ENCODE results near the gene VSIG4. TPM values are rescaled to one million over a fixed set of nuclear protein-coding genes. Genes with fewer than 3 reads are reported as not detected.
A peak's percentile ranks its signal among the peaks of the same experiment; 100 is the strongest.
"Not testable (repeated sequence)": the region's sequence is repeated elsewhere in the genome, so short reads cannot be mapped to it uniquely, and the experiment has no call there.

VSIG4 gene, protein sequence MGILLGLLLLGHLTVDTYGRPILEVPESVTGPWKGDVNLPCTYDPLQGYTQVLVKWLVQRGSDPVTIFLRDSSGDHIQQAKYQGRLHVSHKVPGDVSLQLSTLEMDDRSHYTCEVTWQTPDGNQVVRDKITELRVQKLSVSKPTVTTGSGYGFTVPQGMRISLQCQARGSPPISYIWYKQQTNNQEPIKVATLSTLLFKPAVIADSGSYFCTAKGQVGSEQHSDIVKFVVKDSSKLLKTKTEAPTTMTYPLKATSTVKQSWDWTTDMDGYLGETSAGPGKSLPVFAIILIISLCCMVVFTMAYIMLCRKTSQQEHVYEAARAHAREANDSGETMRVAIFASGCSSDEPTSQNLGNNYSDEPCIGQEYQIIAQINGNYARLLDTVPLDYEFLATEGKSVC
- total RNA-seq (2.1 TPM), polyA plus RNA-seq (23.3 TPM)
- long read RNA-seq, donor 1 = 0 reads
- long read RNA-seq, donor 2 = 0 reads
- long read RNA-seq, donor 3, partial matches to known transcripts = 0 of 1 reads
- long read RNA-seq, donor 3, other reads (novel, unspliced or antisense) = 0 of 1 reads
- long read RNA-seq, donor 4 = 0 reads
- long read RNA-seq, donor 5, partial matches to known transcripts = 0 of 1 reads
- long read RNA-seq, donor 5, other reads (novel, unspliced or antisense) = 0 of 1 reads
- long read RNA-seq, donor 6 = 0 reads
- long read RNA-seq, donor 7 = 0 reads
- long read RNA-seq, donor 8 = 0 reads
- long read RNA-seq, donor 9 = 0 reads
- long read RNA-seq, donor 10, partial matches to known transcripts = 0 of 1 reads
- long read RNA-seq, donor 10, other reads (novel, unspliced or antisense) = 0 of 1 reads

DNA sequence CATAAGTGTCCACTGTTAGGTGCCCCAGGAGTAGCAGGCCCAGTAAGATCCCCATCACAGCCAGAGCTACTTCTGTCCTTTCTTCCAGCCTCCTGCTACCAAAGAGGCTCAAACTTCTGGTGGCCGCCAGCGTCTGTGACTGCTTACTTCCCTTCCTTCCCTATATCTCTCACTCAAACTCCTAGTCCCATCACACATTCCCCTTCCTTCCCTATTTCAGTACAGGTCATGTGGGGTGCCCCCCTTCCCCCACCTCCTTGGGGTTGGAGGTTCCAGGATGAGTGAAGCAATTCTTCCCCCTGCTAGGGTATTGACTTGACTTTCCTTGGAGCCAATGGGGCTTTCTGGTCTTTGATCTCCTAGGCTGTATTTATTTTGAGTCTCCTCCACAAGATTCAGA lies at the start of gene VSIG4:
VSIG4 (minus strand) TSS at position 137 of the 400 bp plus-strand sequence; CDS start at position 55, 82 bp downstream.
- H3K27ac ChIP-seq (ENCODE audit: low read depth in 1 of 2, low read length in 1 of 2) = no peak within 1 kb of the TSS
- no peaks in the 10 kb centered on the region for H3K9me3 ChIP-seq (ENCODE audit: control insufficient read depth in 2 of 2, insufficient read depth in 1 of 2, low read length in 1 of 2)
- WGBS = 93% methylated on average over 2 of the region's 2 CpGs
- no peaks in the 10 kb centered on the region for H3K36me3 ChIP-seq (ENCODE audit: control insufficient read depth in 2 of 2, insufficient read depth in 2 of 2, low read length in 1 of 2)
- H3K4me3 ChIP-seq (ENCODE audit: low read length in 2 of 2) = no peak within 1 kb of the TSS
- H3K4me1 ChIP-seq (ENCODE audit: control insufficient read depth in 2 of 2, insufficient read depth in 2 of 2, low read length in 2 of 2) = no peaks in the 10 kb centered on the region
- no peak for DNase-seq (ENCODE audit: low read depth in 6 of 9, low spot score in 9 of 9)
- H3K27me3 ChIP-seq (ENCODE audit: control insufficient read depth in 2 of 2, insufficient read depth in 1 of 2, low read length in 1 of 2) = no peaks in the 10 kb centered on the region

DNA sequence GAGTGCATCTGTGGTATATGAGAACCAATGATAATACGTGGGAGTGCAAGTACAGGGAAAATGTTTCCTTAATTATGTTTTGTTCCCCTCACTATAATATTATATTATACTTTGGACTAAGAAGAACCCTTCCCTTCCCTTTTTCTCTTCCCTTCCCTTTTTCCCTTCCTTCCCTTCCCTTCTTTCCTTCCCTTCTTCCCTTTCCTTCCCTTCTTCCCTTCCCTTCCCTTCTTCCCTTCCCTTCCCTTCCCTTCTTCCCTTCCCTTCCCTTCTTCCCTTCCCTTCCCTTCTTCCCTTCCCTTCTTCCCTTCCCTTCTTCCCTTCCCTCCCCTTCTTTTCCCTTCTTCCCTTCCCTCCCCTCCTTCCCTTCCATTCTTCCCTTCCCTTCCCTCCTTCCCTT lies 36.9 kb upstream of the VSIG4 start:
- H3K27ac ChIP-seq (ENCODE audit: low read depth in 1 of 2, low read length in 1 of 2) = no peak overlapping the region
- no peak for DNase-seq (ENCODE audit: low read depth in 6 of 9, low spot score in 9 of 9)
- H3K9me3 ChIP-seq (ENCODE audit: control insufficient read depth in 2 of 2, insufficient read depth in 1 of 2, low read length in 1 of 2) = no peaks in the 10 kb centered on the region
- H3K4me3 ChIP-seq (ENCODE audit: low read length in 2 of 2) = no peak overlapping the region
- 94% methylated on average over 1 of the region's 1 CpG for WGBS
- no peaks in the 10 kb centered on the region for H3K27me3 ChIP-seq (ENCODE audit: control insufficient read depth in 2 of 2, insufficient read depth in 1 of 2, low read length in 1 of 2)
- H3K36me3 ChIP-seq (ENCODE audit: control insufficient read depth in 2 of 2, insufficient read depth in 2 of 2, low read length in 1 of 2) = no peaks in the 10 kb centered on the region
- H3K4me1 ChIP-seq (ENCODE audit: control insufficient read depth in 2 of 2, insufficient read depth in 2 of 2, low read length in 2 of 2) = peaks cover 0 to 7% of the 10 kb centered on the region in 2 donors

DNA sequence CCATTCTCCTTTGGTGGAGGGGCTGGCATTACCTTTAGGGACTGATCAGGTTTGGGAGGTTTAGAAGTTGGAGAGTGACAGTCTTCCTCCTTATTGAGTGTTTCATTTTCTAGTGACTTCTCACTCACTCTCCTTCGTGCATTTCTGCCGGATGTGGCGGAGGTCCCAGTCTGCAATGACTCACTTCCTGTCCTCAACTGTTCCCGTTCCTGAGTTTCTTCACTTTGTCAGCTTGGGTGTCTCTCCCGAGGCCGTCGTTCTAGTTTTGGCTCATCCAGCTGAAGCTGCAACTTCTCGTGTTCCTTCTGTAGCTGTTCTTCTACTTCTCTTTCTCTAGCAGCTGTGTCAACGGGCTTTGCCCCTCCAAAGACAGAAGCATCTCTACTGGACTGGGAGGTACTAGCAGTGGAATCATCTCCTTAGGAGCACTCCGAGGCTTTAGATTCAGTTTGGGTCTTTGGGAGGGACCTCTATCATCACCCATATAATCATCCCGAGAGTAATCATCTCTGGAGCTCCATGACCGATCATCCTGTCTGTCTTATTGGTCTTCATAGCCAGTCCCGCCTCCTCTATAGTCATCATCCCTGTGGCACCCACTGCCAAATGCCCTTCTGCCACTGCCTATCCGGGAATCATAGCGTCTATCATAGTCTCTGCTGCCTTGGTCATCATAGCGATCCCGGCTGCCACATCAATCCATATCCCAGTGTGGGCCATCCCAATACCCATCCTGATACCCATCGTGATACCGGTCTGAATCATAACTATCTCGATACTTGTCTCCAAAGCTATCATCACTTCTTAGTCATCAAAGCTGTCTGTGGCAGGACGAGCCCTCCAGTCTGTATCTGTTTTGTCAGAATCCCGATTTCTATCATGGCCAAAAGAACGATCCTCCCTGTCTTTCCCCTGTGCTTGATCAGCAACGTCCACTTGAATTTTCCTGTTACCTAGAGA lies 35.3 kb upstream of the VSIG4 start:
- DNase-seq (ENCODE audit: low read depth in 6 of 9, low spot score in 9 of 9) = peak in 4 of 9 donors; percentile 3 to 52 (median 14)
- H3K4me1 ChIP-seq (ENCODE audit: control insufficient read depth in 2 of 2, insufficient read depth in 2 of 2, low read length in 2 of 2) = peaks cover 0 to 7% of the 10 kb centered on the region in 2 donors
- no peaks in the 10 kb centered on the region for H3K9me3 ChIP-seq (ENCODE audit: control insufficient read depth in 2 of 2, insufficient read depth in 1 of 2, low read length in 1 of 2)
- no peak overlapping the region for H3K4me3 ChIP-seq (ENCODE audit: low read length in 2 of 2)
- H3K27ac ChIP-seq (ENCODE audit: low read depth in 1 of 2, low read length in 1 of 2) = peak overlapping the region; percentile 55 to 77
- WGBS = 69% methylated on average over 24 of the region's 24 CpGs
- H3K36me3 ChIP-seq (ENCODE audit: control insufficient read depth in 2 of 2, insufficient read depth in 2 of 2, low read length in 1 of 2) = no peaks in the 10 kb centered on the region
- no peaks in the 10 kb centered on the region for H3K27me3 ChIP-seq (ENCODE audit: control insufficient read depth in 2 of 2, insufficient read depth in 1 of 2, low read length in 1 of 2)

DNA sequence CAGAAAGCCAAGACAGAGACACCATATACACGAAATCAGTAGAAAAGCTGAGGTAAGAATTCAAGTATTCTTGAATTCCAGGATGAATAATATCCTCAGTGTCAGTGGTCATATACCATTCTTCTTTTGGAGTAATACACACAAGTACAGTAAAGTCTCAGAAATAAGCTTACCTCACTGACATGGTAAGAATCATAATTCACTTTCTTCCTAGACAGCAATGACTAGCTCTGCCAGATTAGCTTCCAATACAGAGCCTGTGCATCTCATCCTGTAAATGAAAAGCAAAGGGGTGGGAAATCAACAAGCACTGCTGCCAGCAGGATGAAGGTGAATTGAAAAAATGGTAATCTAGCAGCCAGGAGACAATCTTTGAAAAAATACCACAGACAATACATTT lies 31.2 kb upstream of the VSIG4 start:
- Histone ChIP-seq H3K9me3 (ENCODE audit: control insufficient read depth in 2 of 2, insufficient read depth in 1 of 2, low read length in 1 of 2) (no peaks in the 10 kb centered on the region), H3K4me3 (ENCODE audit: low read length in 2 of 2) (no peak overlapping the region), H3K27ac (ENCODE audit: low read depth in 1 of 2, low read length in 1 of 2) (no peak overlapping the region), H3K27me3 (ENCODE audit: control insufficient read depth in 2 of 2, insufficient read depth in 1 of 2, low read length in 1 of 2) (no peaks in the 10 kb centered on the region), H3K36me3 (ENCODE audit: control insufficient read depth in 2 of 2, insufficient read depth in 2 of 2, low read length in 1 of 2) (no peaks in the 10 kb centered on the region), H3K4me1 (ENCODE audit: control insufficient read depth in 2 of 2, insufficient read depth in 2 of 2, low read length in 2 of 2) (peaks cover 0 to 7% of the 10 kb centered on the region in 2 donors)
- DNase-seq (ENCODE audit: low read depth in 6 of 9, low spot score in 9 of 9) = no peak
- WGBS = 92% methylated on average over 1 of the region's 1 CpG

DNA sequence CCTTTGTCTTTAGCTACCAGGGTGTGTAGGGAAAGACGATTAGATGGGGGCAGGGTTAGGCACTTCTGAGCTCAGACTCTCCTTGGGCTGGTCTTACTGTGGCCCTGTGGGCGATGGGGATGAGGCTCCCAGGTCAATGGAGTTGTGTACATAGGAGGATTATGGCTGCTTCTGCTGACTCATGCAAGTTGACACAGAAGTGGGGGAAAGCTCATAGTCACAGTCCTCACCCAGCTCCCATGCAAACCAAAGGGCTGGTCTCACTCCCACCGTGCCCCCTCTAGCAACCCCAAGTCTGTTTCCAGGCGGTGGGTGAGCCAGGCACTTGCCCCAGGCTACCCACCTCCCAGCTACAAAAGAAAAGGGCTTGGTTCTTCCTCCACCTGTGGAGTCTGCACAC lies 24.4 kb upstream of the VSIG4 start:
- Histone ChIP-seq H3K4me1 (ENCODE audit: control insufficient read depth in 2 of 2, insufficient read depth in 2 of 2, low read length in 2 of 2) (no peaks in the 10 kb centered on the region), H3K4me3 (ENCODE audit: low read length in 2 of 2) (no peak overlapping the region), H3K27me3 (ENCODE audit: control insufficient read depth in 2 of 2, insufficient read depth in 1 of 2, low read length in 1 of 2) (no peaks in the 10 kb centered on the region), H3K36me3 (ENCODE audit: control insufficient read depth in 2 of 2, insufficient read depth in 2 of 2, low read length in 1 of 2) (no peaks in the 10 kb centered on the region), H3K9me3 (ENCODE audit: control insufficient read depth in 2 of 2, insufficient read depth in 1 of 2, low read length in 1 of 2) (no peaks in the 10 kb centered on the region), H3K27ac (ENCODE audit: low read depth in 1 of 2, low read length in 1 of 2) (no peak overlapping the region)
- DNase-seq (ENCODE audit: low read depth in 6 of 9, low spot score in 9 of 9) = no peak
- WGBS = 97% methylated on average over 4 of the region's 4 CpGs

DNA sequence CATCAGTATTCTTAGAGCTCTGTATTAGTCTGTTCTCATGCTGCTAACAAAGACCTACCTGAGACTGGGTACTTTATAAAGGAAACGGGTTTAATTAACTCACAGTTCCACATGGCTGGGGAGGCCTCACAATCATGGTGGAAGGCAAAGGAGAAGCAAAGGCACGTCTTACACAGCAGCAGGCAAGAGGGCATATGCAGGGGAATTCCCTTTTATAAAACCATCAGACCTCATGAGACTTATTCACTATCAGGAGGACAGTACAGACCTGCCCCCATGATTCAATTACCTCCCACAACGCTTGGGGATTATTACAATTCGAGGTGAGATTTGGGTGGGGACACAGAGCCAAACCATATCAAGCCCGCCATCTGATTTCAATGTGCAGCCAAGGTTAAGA lies 17.1 kb upstream of the VSIG4 start:
- WGBS = 79% methylated on average over 5 of the region's 5 CpGs
- not testable (repeated sequence) for H3K9me3 ChIP-seq (ENCODE audit: control insufficient read depth in 2 of 2, insufficient read depth in 1 of 2, low read length in 1 of 2); H3K27me3 ChIP-seq (ENCODE audit: control insufficient read depth in 2 of 2, insufficient read depth in 1 of 2, low read length in 1 of 2); H3K4me1 ChIP-seq (ENCODE audit: control insufficient read depth in 2 of 2, insufficient read depth in 2 of 2, low read length in 2 of 2); H3K27ac ChIP-seq (ENCODE audit: low read depth in 1 of 2, low read length in 1 of 2); DNase-seq (ENCODE audit: low read depth in 6 of 9, low spot score in 9 of 9); H3K4me3 ChIP-seq (ENCODE audit: low read length in 2 of 2); H3K36me3 ChIP-seq (ENCODE audit: control insufficient read depth in 2 of 2, insufficient read depth in 2 of 2, low read length in 1 of 2)

DNA sequence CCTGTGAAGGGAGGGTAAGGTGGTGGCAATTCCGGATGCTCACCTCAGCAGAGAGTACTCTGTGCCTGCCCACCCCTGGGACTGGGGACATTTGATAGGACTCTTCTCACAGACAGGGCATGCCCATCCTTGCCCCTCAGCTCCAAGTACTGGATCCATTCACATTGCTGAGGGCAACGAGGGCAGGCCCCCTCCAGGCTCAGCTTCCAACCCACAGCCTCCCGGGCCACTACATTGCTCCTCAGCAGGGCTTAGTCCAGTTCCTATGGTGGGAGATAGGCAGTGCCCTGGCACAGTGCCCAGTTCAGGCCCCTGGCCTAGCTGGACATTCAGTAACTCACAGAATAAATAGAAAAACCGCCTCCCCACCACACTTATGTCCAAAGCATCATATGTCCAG lies 15.1 kb upstream of the VSIG4 start:
- DNase-seq (ENCODE audit: low read depth in 6 of 9, low spot score in 9 of 9) = no peak
- Histone ChIP-seq H3K4me1 (ENCODE audit: control insufficient read depth in 2 of 2, insufficient read depth in 2 of 2, low read length in 2 of 2) (no peaks in the 10 kb centered on the region), H3K4me3 (ENCODE audit: low read length in 2 of 2) (no peak overlapping the region), H3K27me3 (ENCODE audit: control insufficient read depth in 2 of 2, insufficient read depth in 1 of 2, low read length in 1 of 2) (no peaks in the 10 kb centered on the region), H3K27ac (ENCODE audit: low read depth in 1 of 2, low read length in 1 of 2) (no peak overlapping the region), H3K9me3 (ENCODE audit: control insufficient read depth in 2 of 2, insufficient read depth in 1 of 2, low read length in 1 of 2) (no peaks in the 10 kb centered on the region), H3K36me3 (ENCODE audit: control insufficient read depth in 2 of 2, insufficient read depth in 2 of 2, low read length in 1 of 2) (no peaks in the 10 kb centered on the region)
- 97% methylated on average over 4 of the region's 4 CpGs for WGBS

DNA sequence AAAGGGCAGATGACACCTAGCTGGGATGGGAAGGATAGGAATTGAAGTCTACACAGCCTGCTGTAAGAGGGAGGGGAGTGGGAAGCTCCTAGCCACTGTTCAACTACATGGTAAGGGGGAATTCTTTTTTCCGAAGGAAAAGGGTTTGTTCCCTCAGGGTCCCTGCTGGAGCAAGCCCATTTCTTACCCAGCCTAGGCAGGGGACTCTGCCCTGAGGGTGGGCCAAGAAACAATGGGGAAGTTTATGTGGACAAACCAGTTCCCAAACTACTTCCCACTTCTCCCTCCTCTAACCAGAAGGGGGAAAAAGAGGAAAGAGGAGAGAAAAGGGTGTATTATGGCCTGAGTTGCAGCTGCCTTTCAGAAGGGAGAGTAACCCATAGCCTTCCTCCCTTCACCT lies 13.5 kb upstream of the VSIG4 start:
- Histone ChIP-seq H3K9me3 (ENCODE audit: control insufficient read depth in 2 of 2, insufficient read depth in 1 of 2, low read length in 1 of 2) (no peaks in the 10 kb centered on the region), H3K4me3 (ENCODE audit: low read length in 2 of 2) (no peak overlapping the region), H3K27me3 (ENCODE audit: control insufficient read depth in 2 of 2, insufficient read depth in 1 of 2, low read length in 1 of 2) (no peaks in the 10 kb centered on the region), H3K36me3 (ENCODE audit: control insufficient read depth in 2 of 2, insufficient read depth in 2 of 2, low read length in 1 of 2) (no peaks in the 10 kb centered on the region), H3K4me1 (ENCODE audit: control insufficient read depth in 2 of 2, insufficient read depth in 2 of 2, low read length in 2 of 2) (no peaks in the 10 kb centered on the region), H3K27ac (ENCODE audit: low read depth in 1 of 2, low read length in 1 of 2) (no peak overlapping the region)
- 89% methylated on average over 1 of the region's 1 CpG for WGBS
- DNase-seq (ENCODE audit: low read depth in 6 of 9, low spot score in 9 of 9) = no peak

Data from thymus (tissue), 14 donors.